ES-I3 (cell line): Measurements from ENCODE around the gene ADARB1.

Source experiments
- H3K36me3 ChIP-seq: 2 replicates; pipeline ENCODE4 v1.6.1; 2013; ENCODE audit warnings: mild to moderate bottlenecking, low read length, control low read depth, moderate library complexity; ENCODE audit not compliant: insufficient read depth
- H3K4me1 ChIP-seq: 2 replicates; pipeline ENCODE4 v1.6.1; 2013; ENCODE audit warnings: mild to moderate bottlenecking, control low read depth, low read length; ENCODE audit not compliant: insufficient read depth
- H3K9ac ChIP-seq: 2 replicates; pipeline ENCODE4 v1.6.1; 2013; ENCODE audit warnings: low read depth, mild to moderate bottlenecking, low read length, moderate library complexity
- H3K9me3 ChIP-seq: 2 replicates; pipeline ENCODE4 v1.6.1; 2013; ENCODE audit warnings: mild to moderate bottlenecking, low read length, moderate library complexity; ENCODE audit not compliant: control insufficient read depth, insufficient read depth

Gene ADARB1

GRCh38 chr21:45259206-45259840 lies 184.9 kb downstream of the ADARB1 start:
- no peaks in the 10 kb centered on the region for H3K4me1 ChIP-seq
- no peaks in the 10 kb centered on the region for H3K9me3 ChIP-seq
- no peak overlapping the region for H3K9ac ChIP-seq
- H3K36me3 ChIP-seq, result peaks cover 7% of the 10 kb centered on the region; the same call in 1 of the 2 replicates

GRCh38 chr21:45260191-45260825 lies 185.9 kb downstream of the ADARB1 start:
- H3K9me3 ChIP-seq, result no peaks in the 10 kb centered on the region
- no peaks in the 10 kb centered on the region for H3K4me1 ChIP-seq
- no peak overlapping the region for H3K9ac ChIP-seq
- H3K36me3 ChIP-seq, result peaks cover 7% of the 10 kb centered on the region; the same call in 1 of the 2 replicates

GRCh38 chr21:45261093-45261492 lies 186.7 kb downstream of the ADARB1 start:
- H3K4me1 ChIP-seq, result no peaks in the 10 kb centered on the region
- H3K9ac ChIP-seq, result no peak overlapping the region
- peaks cover 7% of the 10 kb centered on the region; the same call in 1 of the 2 replicates for H3K36me3 ChIP-seq
- H3K9me3 ChIP-seq, result no peaks in the 10 kb centered on the region

- Histone ChIP-seq H3K9me3 (no peaks in the 10 kb centered on the region), H3K36me3 (peaks cover 7% of the 10 kb centered on the region; the same call in 1 of the 2 replicates)
Measured at GRCh38 chr21:45262041-45262581, 187.7 kb downstream of the ADARB1 start.

GRCh38 chr21:45262616-45263015 lies 188.2 kb downstream of the ADARB1 start:
- Histone ChIP-seq H3K4me1 (no peaks in the 10 kb centered on the region), H3K9me3 (no peaks in the 10 kb centered on the region), H3K36me3 (peaks cover 9% of the 10 kb centered on the region; the same call in 1 of the 2 replicates), H3K9ac (no peak overlapping the region)

More at GRCh38 chr21:45262041-45262581, 187.7 kb downstream of the ADARB1 start:
- Histone ChIP-seq H3K9ac (no peak overlapping the region), H3K4me1 (no peaks in the 10 kb centered on the region)

- Histone ChIP-seq H3K9me3 (no peaks in the 10 kb centered on the region), H3K9ac (no peak overlapping the region), H3K4me1 (no peaks in the 10 kb centered on the region), H3K36me3 (peaks cover 11% of the 10 kb centered on the region; the same call in 1 of the 2 replicates)
Measured at GRCh38 chr21:45263534-45263933, 189.2 kb downstream of the ADARB1 start.

- H3K36me3 ChIP-seq, result peaks cover 8% of the 10 kb centered on the region; the same call in 1 of the 2 replicates
Measured at GRCh38 chr21:45264146-45264911, 189.9 kb downstream of the ADARB1 start.

GRCh38 chr21:45264912-45265515 lies 190.6 kb downstream of the ADARB1 start:
- no peak overlapping the region for H3K9ac ChIP-seq
- H3K4me1 ChIP-seq, result no peaks in the 10 kb centered on the region
- peaks cover 8% of the 10 kb centered on the region; the same call in 1 of the 2 replicates for H3K36me3 ChIP-seq
- no peaks in the 10 kb centered on the region for H3K9me3 ChIP-seq

More at GRCh38 chr21:45264146-45264911, 189.9 kb downstream of the ADARB1 start:
- Histone ChIP-seq H3K4me1 (no peaks in the 10 kb centered on the region), H3K9ac (no peak overlapping the region), H3K9me3 (no peaks in the 10 kb centered on the region)

- Histone ChIP-seq H3K9me3 (no peaks in the 10 kb centered on the region), H3K36me3 (peaks cover 8% of the 10 kb centered on the region; the same call in 1 of the 2 replicates), H3K9ac (no peak overlapping the region), H3K4me1 (no peaks in the 10 kb centered on the region)
Measured at GRCh38 chr21:45265721-45266517, 191.5 kb downstream of the ADARB1 start.

GRCh38 chr21:45266518-45267389 lies 192.4 kb downstream of the ADARB1 start:
- Histone ChIP-seq H3K36me3 (peaks cover 8% of the 10 kb centered on the region; the same call in 1 of the 2 replicates), H3K9me3 (no peaks in the 10 kb centered on the region), H3K4me1 (no peaks in the 10 kb centered on the region), H3K9ac (no peak overlapping the region)

GRCh38 chr21:45267390-45267760 lies 193.0 kb downstream of the ADARB1 start:
- H3K4me1 ChIP-seq, result no peaks in the 10 kb centered on the region
- peaks cover 4% of the 10 kb centered on the region; the same call in 1 of the 2 replicates for H3K36me3 ChIP-seq
- H3K9ac ChIP-seq, result no peak overlapping the region
- no peaks in the 10 kb centered on the region for H3K9me3 ChIP-seq

GRCh38 chr21:45269861-45270260 lies 195.5 kb downstream of the ADARB1 start:
- Histone ChIP-seq H3K4me1 (no peaks in the 10 kb centered on the region), H3K9ac (no peak overlapping the region), H3K36me3 (peaks cover 6% of the 10 kb centered on the region), H3K9me3 (no peaks in the 10 kb centered on the region)
